HUES6 (cell line): Measurements from ENCODE around the gene NUB1.

ENCODE experiments used
- H3K27ac ChIP-seq: 2 replicates; pipeline ENCODE4 v1.7.0; 2013; ENCODE audit warnings: low read depth, mild to moderate bottlenecking, low read length, inconsistent platforms
- H3K27me3 ChIP-seq: 2 replicates; pipeline ENCODE4 v1.6.1; 2013; ENCODE audit warnings: low read length; ENCODE audit not compliant: control insufficient read depth, insufficient read depth
- H3K36me3 ChIP-seq: 2 replicates; pipeline ENCODE4 v1.6.1; 2013; ENCODE audit warnings: low read length; ENCODE audit not compliant: control insufficient read depth, insufficient read depth
- H3K4me1 ChIP-seq: 2 replicates; pipeline ENCODE4 v1.6.1; 2013; ENCODE audit warnings: low read length; ENCODE audit not compliant: control insufficient read depth, insufficient read depth
- H3K4me3 ChIP-seq: 2 replicates; pipeline ENCODE4 v1.5.1; 2013; ENCODE audit warnings: low read depth, low read length
- H3K9ac ChIP-seq: one replicate; pipeline ENCODE4 v1.6.1; 2013; ENCODE audit warnings: mild to moderate bottlenecking, low read length
- H3K9me3 ChIP-seq: 2 replicates; pipeline ENCODE4 v1.6.1; 2013; ENCODE audit warnings: low read depth, low read length; ENCODE audit not compliant: control insufficient read depth, insufficient read depth

NUB1 gene

DNA sequence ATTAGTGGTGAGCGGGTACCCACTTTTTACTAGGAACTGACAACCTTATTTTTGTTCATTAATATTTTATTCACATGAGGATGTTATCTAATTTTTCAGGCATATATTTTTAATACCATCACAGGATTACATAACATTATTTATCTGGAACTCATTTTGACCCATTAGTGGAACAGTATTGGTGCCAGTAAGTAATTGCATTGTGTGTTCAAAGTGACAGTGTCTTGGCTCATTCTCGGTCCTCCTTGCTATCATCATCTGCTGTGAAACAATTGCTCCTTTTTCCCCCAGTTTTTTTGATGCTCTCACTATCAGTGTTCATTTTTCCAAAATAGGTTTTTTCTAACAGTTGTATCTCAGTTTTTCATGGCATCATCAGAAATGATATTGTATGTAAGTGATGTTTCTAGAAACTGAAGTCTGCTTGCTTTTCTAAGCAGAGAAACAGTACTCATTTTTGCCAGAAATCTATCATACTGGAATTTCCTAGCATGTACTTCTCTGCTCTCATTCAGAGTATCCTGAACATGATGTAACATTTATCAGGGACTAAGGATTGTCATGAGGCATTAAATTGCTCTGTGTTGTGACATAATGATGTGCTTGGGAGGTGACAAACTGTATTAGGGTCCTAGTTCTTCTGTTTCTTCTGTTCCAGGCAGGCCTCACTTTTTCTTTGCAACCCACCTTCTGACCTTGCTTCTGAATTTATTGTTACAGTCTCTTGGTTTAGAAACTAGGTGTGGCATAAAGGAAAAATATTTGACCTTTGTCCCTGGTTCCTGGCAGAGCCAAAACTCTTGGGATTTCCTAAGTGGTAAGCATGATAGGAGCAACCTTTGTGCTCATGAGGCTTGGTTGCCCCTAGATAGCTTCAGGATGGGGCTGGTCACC lies 4.2 kb downstream of the NUB1 start:
- Histone ChIP-seq H3K9me3 (no peaks in the 10 kb centered on the region), H3K27me3 (no peaks in the 10 kb centered on the region), H3K9ac (no peak overlapping the region), H3K27ac (no peak overlapping the region), H3K4me1 (0 out of 2 replicates have a peak, but pooled peaks cover 4% of the 10 kb centered on the region), H3K4me3 (no peak overlapping the region), H3K36me3 (peaks cover 41% of the 10 kb centered on the region)

DNA sequence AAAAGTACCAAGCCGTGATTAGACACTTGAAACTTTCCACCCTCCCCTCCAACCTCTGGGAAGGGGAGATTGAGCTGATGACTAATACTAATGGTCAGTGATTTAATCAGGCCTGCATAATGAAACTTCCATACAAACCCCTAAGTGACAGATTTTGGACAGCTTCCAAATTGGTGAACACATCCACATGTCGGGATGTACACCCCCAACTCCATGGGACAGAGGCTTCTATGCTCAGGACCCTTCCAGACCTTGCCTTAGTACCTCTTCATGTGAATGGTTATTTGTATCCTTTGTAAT lies 4.8 kb downstream of the NUB1 start:
- no peak overlapping the region for H3K27ac ChIP-seq
- H3K4me1 ChIP-seq: no peaks in the 10 kb centered on the region
- peaks cover 43% of the 10 kb centered on the region for H3K36me3 ChIP-seq
- no peaks in the 10 kb centered on the region for H3K9me3 ChIP-seq
- H3K9ac ChIP-seq: no peak overlapping the region
- no peak overlapping the region for H3K4me3 ChIP-seq
- H3K27me3 ChIP-seq: no peaks in the 10 kb centered on the region

DNA sequence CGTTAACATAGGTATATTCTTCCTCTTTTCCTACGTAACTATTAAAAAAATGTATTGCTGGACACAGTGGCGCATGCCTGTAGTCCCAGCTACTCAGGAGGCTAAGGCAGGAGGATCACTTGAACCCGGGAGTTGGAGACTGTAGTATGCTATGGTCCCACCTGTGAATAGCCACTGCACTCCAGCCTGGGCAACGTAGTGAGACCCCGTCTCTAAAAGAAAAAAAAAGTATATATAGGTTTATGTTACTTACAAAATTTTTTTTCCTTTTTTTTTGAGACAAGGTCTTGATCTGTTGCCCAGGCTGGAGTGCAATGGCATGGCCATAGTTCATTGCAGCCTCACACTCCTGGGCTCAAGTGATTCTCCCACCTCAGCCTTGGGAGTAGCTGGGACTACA lies 5.6 kb downstream of the NUB1 start:
- Histone ChIP-seq H3K36me3 (peaks cover 51% of the 10 kb centered on the region), H3K9ac (no peak overlapping the region), H3K27ac (no peak overlapping the region), H3K4me3 (no peak overlapping the region), H3K4me1 (no peaks in the 10 kb centered on the region), H3K9me3 (no peaks in the 10 kb centered on the region), H3K27me3 (no peaks in the 10 kb centered on the region)

DNA sequence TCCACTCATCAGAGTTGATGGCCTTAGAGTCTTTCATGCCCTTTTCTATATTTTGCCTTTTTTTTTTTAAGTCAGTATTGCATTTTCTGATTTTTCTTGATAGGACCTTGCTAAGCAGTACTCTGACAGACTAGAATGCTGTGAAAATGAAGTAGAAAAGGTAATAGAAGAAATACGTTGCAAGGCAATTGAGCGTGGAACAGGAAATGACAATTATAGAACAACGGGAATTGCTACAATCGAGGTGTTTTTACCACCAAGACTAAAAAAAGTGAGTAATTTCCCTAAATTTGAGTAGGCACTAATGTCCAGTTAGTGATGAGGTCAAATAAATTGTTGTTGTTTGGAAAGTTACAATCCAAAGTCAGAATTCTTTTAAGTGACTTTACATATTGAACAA lies 7.4 kb downstream of the NUB1 start:
- Histone ChIP-seq H3K9me3 (no peaks in the 10 kb centered on the region), H3K4me3 (no peak overlapping the region), H3K27ac (no peak overlapping the region), H3K9ac (no peak overlapping the region), H3K4me1 (no peaks in the 10 kb centered on the region), H3K36me3 (peaks cover 65% of the 10 kb centered on the region), H3K27me3 (no peaks in the 10 kb centered on the region)

DNA sequence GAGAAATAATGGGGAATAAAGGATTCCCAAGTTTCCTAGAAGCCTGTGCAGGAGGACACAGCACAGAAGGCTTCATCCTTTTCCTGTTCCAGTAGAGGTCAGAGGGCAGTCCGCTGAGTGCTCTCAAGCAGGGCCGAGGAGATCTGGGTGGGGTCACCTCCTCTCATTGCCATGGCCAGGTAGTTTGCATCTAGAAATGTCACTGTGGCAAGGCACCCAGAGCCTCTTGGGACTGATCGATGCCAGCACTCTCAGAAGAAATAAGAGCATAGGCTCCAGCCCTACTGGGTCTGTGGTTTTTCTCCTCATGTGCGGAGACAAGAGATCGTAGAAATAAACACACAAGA lies 7.9 kb downstream of the NUB1 start:
- Histone ChIP-seq H3K27ac (no peak overlapping the region), H3K27me3 (no peaks in the 10 kb centered on the region), H3K4me3 (no peak overlapping the region), H3K4me1 (no peaks in the 10 kb centered on the region), H3K9ac (no peak overlapping the region), H3K9me3 (no peaks in the 10 kb centered on the region), H3K36me3 (peaks cover 66% of the 10 kb centered on the region)

DNA sequence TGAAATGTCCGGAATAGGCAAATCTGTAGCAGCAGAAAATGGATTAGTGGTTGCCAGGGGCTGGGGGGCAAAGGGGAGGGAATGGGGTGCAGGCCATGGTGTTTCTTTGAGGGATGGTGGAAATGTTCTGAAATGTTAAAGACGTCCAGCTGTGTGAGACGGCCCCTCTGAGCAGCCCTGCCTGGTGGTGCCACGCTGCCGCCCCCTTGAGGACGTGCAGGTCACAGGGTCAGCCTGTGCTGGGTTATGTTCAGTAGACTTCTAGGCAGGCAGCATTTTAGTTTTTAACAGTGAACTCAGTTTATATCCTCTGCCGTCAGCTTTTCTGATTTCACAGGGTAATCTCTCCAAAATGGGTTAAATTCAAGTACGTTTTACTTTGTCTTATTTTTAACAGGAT lies 9.4 kb downstream of the NUB1 start:
- Histone ChIP-seq H3K4me3 (no peak overlapping the region), H3K27me3 (no peaks in the 10 kb centered on the region), H3K9me3 (no peaks in the 10 kb centered on the region), H3K4me1 (no peaks in the 10 kb centered on the region), H3K9ac (no peak overlapping the region), H3K36me3 (peaks cover 70% of the 10 kb centered on the region), H3K27ac (no peak overlapping the region)

DNA sequence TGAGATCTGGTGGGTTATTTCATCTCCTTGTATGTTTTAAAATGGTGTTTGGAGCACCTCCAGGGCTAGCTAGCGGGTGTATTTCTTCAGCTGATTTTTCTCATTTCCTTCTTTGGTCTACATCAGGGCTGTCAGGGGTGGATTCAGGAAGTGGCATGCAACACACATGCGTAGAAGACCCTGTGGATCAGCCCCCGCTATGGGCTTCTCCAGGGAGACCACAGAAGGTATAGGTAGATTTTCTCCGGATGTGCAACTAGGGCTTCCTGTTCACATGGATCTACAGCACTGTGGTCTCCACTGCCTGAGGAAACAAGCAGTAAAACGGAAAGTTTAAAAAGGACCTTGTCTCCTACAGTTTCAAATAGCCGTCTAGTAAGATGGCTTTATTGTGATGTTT lies 10.4 kb downstream of the NUB1 start:
- H3K9ac ChIP-seq: no peak overlapping the region
- H3K27ac ChIP-seq: no peak overlapping the region
- no peak overlapping the region for H3K4me3 ChIP-seq
- no peaks in the 10 kb centered on the region for H3K9me3 ChIP-seq
- no peaks in the 10 kb centered on the region for H3K4me1 ChIP-seq
- no peaks in the 10 kb centered on the region for H3K27me3 ChIP-seq
- H3K36me3 ChIP-seq: peaks cover 69% of the 10 kb centered on the region

DNA sequence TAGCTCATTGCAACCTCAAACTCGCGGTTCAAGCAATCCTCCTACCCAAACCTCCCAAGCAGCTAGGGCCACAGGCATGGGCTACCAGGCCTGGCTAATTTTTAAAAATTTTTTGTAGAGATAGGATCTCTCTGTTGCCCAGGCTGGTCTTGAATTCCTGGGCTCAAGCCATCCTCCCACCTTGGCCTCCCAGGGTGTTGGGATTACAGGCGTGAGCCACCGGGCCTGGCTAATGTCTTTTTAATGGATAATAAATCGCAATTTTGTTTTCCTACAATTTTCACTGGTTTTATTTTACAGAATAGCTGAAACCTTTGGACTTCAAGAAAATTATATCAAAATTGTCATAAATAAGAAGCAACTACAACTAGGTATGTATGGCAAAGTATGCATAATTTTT lies 10.9 kb downstream of the NUB1 start:
- H3K4me3 ChIP-seq: no peak overlapping the region
- peaks cover 68% of the 10 kb centered on the region for H3K36me3 ChIP-seq

DNA sequence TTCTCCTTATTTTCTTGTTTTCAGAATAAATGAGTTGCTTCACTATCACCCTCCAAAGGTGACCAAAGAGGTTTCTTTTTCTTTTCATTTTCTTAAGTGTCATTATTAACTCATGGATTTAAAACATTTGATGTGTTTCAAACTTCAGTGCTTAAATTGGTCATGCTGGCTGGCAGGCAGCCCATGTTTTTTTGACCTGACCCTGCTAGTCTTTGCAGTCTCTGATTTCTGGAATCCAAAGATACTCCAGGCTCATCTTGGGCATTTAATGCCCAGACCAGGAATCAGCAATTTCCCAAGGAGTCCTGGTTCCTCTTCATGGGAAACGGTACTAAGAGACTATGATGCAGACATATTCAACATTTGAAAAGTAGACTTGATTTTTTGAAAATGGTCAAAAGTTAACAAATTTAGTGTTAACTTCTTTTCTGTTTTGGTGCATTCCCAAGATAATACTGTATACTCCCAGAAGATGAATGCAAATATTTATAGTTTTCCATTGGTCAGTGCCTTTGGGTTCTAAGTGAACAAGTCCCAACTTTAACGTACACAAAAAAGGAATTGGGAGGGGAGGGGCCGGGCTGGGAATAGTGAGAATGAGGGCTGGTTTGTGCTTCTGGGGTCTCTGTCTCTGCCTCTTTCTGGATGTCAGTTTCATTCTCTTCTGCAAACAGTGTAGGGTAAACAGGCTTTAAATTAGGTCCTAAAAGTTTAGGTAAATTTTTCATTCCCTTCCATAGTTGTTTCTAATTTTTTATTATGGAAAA lies 19.8 kb downstream of the NUB1 start:
- no peaks in the 10 kb centered on the region for H3K4me1 ChIP-seq
- H3K27ac ChIP-seq: no peak overlapping the region
- H3K9ac ChIP-seq: no peak overlapping the region
- H3K9me3 ChIP-seq: no peaks in the 10 kb centered on the region
- no peak overlapping the region for H3K4me3 ChIP-seq
- no peaks in the 10 kb centered on the region for H3K27me3 ChIP-seq
- H3K36me3 ChIP-seq: peaks cover 43% of the 10 kb centered on the region

More for the DNA sequence above, 10.9 kb downstream of the NUB1 start:
- H3K9me3 ChIP-seq: no peaks in the 10 kb centered on the region
- H3K27ac ChIP-seq: no peak overlapping the region
- no peaks in the 10 kb centered on the region for H3K4me1 ChIP-seq
- H3K9ac ChIP-seq: no peak overlapping the region
- no peaks in the 10 kb centered on the region for H3K27me3 ChIP-seq

DNA sequence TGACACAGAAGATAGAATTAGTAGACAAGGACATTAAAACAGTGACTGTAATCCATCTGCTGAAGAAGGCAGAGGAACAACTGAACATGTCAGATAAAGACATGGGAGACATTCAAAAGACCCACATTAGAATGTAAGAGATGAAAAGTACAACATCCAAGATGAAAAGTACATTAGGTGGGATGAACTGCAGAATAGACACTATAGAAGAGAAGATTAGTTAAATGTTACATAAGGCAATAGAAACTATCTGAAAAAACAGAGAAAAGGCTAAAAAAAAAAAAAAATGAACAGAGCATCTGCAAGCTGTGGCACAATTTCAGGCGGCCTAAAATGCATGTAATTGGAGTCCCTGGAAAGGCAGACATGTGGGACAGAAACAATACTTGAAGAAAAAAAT lies 21.6 kb downstream of the NUB1 start:
- H3K9me3 ChIP-seq: no peaks in the 10 kb centered on the region
- H3K27ac ChIP-seq: no peak overlapping the region
- no peak overlapping the region for H3K4me3 ChIP-seq
- H3K4me1 ChIP-seq: no peaks in the 10 kb centered on the region
- no peaks in the 10 kb centered on the region for H3K27me3 ChIP-seq
- H3K36me3 ChIP-seq: peaks cover 34% of the 10 kb centered on the region
- no peak overlapping the region for H3K9ac ChIP-seq

DNA sequence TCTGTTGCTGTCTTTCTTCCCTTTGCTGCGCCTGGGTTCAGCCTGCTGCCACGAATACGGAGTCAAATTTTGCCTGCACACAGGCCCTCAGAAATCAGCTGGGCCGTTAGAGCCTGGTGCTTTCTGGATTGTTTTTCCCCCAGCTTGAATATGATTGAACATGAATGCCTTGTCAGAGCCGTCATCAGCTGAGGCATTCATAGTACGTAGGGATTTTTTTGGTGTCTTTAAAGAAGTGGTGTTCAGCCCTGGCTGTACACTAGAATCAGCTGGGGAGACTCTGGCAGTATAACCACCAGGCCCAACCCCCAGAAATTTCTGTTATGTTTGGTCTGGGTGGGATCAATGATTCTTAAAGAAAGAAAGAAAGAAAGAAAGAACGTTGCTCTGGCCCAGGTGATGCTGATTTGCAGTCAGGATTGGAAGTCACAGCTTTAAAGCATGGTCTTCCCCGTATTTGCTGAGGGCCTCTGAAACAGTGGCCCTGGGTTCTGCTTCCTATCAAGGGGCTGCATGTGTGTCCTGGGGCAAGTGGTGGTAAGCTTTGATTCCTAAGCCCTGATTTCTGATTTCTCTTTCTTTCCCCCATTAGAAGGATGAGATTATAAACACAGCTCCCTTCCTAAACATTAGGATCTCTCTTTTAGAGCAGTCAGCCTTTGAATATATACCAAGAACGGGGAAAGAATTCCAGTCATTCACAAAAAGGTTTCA lies 24.7 kb downstream of the NUB1 start:
- Histone ChIP-seq H3K4me1 (peaks cover 3% of the 10 kb centered on the region; the same call in 1 of the 2 replicates), H3K27ac (no peak overlapping the region), H3K4me3 (no peak overlapping the region), H3K36me3 (peaks cover 25% of the 10 kb centered on the region), H3K9ac (no peak overlapping the region), H3K27me3 (no peaks in the 10 kb centered on the region), H3K9me3 (no peaks in the 10 kb centered on the region)
